C4-2B (cell line): ENCODE measurements around the gene ZDHHC14.

ENCODE experiments used
- H3K27ac ChIP-seq: fragments of 450-650 bp; 2 replicates; pipeline ENCODE4 v1.5.1; 2017
- ZFX ChIP-seq: fragments of 450-650 bp; IDR thresholded peaks from 2 replicates; pipeline ENCODE4 v1.6.1; 2017
- TF ChIP-seq, protein P1 (sequence below): fragments of 450-650 bp; conservative IDR thresholded peaks from 2 replicates; pipeline ENCODE4 v1.5.1; 2017; ENCODE audit warnings: mild to moderate bottlenecking

ZDHHC14 gene

DNA sequence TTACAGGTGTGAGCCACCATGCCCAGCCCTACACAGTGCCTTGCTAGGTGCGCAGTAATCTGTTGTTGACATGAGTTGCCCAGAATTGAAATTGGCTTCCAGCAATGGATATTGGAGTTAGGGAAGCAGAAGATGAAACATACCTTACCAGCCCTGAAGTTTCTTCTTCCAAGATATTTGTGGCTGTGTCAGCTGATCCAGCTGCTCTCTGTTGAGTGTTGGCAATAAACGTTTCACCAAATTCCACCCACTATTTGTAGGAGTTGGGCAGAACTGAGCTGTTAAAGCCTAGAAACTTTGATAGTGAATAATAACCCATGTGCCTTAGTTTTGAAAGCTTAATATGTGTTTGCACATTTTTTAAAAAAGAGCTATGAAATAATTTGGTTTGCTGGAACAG lies 223.8 kb downstream of the ZDHHC14 start:
- TF ChIP-seq ZFX: no peak
- TF ChIP-seq, protein P1, sequence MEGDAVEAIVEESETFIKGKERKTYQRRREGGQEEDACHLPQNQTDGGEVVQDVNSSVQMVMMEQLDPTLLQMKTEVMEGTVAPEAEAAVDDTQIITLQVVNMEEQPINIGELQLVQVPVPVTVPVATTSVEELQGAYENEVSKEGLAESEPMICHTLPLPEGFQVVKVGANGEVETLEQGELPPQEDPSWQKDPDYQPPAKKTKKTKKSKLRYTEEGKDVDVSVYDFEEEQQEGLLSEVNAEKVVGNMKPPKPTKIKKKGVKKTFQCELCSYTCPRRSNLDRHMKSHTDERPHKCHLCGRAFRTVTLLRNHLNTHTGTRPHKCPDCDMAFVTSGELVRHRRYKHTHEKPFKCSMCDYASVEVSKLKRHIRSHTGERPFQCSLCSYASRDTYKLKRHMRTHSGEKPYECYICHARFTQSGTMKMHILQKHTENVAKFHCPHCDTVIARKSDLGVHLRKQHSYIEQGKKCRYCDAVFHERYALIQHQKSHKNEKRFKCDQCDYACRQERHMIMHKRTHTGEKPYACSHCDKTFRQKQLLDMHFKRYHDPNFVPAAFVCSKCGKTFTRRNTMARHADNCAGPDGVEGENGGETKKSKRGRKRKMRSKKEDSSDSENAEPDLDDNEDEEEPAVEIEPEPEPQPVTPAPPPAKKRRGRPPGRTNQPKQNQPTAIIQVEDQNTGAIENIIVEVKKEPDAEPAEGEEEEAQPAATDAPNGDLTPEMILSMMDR: no peak
- no peak overlapping the region for H3K27ac ChIP-seq

DNA sequence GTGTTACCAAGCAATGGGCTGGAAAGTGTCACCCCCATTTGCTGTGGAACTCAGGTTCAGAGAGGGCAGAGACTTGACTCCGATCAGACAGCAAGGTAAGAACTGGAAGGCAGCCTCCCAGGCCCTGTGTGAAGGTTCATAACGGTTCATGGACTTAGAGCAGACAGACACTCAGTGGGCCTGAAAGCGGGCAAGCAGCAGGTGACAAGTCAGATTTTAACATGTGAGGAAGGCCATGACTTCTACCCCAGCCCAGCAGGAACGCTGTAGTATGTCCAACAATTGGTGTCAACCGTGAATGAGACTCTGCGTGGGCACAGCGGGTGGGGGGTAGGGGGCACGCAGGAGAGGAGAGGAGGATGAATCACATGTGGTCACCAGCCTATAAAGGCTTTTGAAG lies 224.5 kb downstream of the ZDHHC14 start:
- TF ChIP-seq ZFX: no peak
- TF ChIP-seq, protein P1: no peak
- H3K27ac ChIP-seq: no peak overlapping the region

DNA sequence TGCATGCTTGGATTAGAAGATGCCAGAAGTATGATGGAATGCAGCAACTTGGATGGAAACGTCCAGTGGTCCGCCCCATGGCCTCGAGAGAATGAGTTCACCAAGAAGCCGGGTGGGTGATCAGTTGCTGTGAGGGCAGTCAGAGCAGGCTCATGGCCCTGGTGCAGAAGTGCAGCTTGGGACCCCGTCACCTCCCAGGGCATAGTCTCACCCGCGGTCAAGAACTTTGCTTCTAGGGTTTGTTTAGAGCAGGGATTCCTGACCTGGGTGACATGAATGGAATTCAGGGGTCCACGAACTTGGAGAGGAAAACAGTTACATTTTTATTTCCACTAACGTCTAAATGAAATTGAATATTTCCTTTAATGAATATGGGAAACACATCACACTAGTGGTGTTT lies 225.5 kb downstream of the ZDHHC14 start:
- TF ChIP-seq ZFX: no peak
- TF ChIP-seq, protein P1: no peak
- H3K27ac ChIP-seq: no peak overlapping the region

DNA sequence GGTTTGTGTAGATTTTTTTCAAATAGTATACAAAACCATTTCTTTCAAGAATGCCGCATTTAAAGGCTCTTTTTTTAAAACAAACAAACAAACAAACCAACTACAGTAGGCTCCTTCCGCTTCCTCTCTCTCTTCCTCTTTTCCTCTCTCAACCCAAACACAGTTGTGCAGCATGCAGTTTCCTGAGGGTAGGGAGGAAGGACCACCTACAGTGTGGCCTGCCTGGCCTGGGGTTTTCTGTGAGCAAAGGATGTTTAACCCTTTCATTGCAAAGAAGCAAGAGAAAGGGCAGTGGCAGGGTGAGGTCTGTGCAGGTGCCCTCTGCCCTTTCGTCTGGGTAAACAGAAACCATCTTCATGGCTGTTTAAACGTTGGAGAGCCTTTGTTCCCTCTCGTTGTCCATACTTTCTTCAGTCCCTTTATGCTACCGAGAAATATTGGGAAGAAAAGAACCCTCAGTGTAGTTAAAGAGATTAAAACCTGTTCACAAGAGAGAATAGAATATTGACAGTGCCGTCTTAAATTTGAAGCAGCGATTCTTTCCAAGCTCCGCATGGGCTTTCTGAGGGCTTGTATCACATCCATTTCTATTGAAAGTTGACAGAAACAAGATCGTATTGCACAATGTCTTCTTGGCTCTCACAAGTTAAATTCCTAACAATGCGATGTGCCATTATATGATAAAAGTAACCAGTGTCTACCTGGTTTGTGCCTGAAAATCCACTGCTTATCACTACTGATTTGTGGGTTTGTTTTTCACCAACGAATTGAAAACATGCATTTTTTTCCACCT lies 226.5 kb downstream of the ZDHHC14 start:
- TF ChIP-seq, protein P1: no peak
- TF ChIP-seq ZFX: no peak
- no peak overlapping the region for H3K27ac ChIP-seq

DNA sequence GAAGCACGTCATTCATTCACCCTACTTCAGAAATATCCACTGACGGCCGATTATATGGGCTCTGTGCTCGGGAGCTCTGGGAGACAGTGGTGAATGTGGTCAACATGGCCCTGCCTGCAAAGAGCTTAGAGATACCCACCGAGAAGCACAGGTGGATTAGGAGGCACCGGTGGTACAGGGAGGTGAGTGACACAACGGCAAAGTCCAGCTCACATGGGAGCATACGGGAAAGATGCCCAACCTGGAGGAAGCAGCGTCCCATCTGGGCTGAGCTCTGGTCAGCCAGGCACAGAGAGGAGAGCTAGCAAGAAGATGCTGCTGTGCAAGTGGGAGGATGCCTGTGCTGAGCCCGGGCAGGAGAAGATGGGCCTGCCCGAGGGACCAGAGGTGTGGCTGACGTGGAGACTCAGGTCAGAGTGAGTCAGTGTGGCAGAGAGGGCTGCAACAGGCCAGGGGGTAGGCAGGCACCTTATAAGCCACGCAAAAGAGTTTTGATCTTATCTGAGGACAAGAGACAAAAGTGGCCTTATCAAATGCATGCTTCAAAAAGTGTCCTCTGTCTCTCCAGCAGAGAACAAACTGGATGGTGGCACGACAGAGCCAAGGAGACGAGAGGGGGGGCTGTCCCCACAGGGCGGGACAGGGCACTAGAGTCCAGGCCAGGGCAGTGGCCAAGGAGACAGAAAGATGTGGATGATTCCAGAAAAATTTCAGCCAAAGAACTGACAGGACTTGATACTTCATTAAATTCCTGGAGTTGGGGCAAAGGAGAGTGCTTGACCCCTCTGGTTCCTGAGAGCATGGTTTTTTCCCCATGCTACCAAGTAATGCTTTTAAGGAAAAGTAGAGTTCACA lies 227.5 kb downstream of the ZDHHC14 start:
- no peak overlapping the region for H3K27ac ChIP-seq
- no peak for TF ChIP-seq ZFX
- TF ChIP-seq, protein P1: no peak

DNA sequence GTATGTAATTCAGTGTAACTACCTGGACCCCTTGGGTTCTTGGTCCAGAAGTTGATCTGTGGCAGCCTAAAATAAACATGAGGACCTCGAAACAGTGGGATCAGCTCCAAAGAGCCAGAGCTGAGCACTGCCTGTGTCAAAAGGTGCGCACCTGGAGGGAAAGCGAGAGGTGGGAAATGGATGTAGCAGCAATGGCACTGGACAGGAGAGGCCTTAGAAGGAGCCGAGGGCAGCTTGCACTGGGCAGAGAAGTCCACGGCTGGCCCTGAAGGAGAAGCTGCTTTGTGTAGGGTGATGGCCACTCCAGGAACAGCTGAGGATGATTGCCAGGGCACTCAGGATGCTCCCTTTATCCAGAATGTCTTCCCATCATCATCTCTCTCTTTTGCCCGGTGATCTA lies 228.1 kb downstream of the ZDHHC14 start:
- H3K27ac ChIP-seq: no peak overlapping the region
- TF ChIP-seq, protein P1: no peak
- no peak for TF ChIP-seq ZFX

DNA sequence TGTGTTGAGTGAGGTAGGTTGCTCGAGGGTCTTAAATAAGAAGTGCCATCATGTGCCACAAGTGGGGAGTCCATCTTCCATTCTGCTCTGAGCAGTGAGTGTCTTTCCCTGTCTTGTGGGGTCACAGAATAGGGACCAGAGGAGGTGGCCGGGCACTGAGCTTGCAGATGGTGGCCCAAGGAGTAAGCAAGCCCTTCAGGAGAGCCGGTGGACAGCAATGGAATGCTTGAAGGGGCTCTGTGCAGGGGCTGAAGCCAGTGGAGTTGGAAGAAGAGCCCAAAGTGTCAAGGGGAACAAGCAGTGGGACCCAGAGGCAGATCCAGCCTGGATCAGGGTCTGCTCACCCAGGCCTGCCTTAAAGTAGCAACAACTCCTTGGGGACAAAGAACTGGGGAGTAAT lies 228.6 kb downstream of the ZDHHC14 start:
- H3K27ac ChIP-seq: no peak overlapping the region
- TF ChIP-seq, protein P1: no peak
- TF ChIP-seq ZFX: no peak
